Mesenchymal stem cell (in vitro differentiated cells and primary cell): ENCODE measurements around the gene DAW1.
A peak's percentile ranks its signal among the peaks of the same experiment; 100 is the strongest.

Source experiments
- DNase-seq: peaks from one replicate; pipeline ENCODE4 v3.0.0-alpha.2; 2013
- H2AFZ ChIP-seq: one replicate; pipeline ENCODE4 v1.6.1; 2013; ENCODE audit warnings: low read depth, mild to moderate bottlenecking, control low read depth, inconsistent platforms, low read length, moderate library complexity
- H2AK5ac ChIP-seq: 2 replicates; pipeline ENCODE4 v1.6.1; 2013; ENCODE audit warnings: low read length, moderate library complexity, mild to moderate bottlenecking, inconsistent platforms; ENCODE audit not compliant: severe bottlenecking
- H2BK120ac ChIP-seq: one replicate; pipeline ENCODE4 v1.6.1; 2013; ENCODE audit warnings: low read depth, mild to moderate bottlenecking, inconsistent platforms, low read length, moderate library complexity
- H2BK12ac ChIP-seq, 2 experiments: one replicate each; pipeline ENCODE4 v1.6.1; 2013; ENCODE audit warnings: inconsistent platforms in 2 of 2, low read length in 2 of 2, mild to moderate bottlenecking in 2 of 2, moderate library complexity in 2 of 2, control low read depth in 1 of 2
- H2BK15ac ChIP-seq: one replicate; pipeline ENCODE4 v1.6.1; 2013; ENCODE audit warnings: mild to moderate bottlenecking, low read depth, inconsistent platforms; ENCODE audit not compliant: poor library complexity, severe bottlenecking
- H2BK5ac ChIP-seq: 2 replicates; pipeline ENCODE4 v1.6.1; 2013; ENCODE audit warnings: low read depth, mild to moderate bottlenecking, low read length, control low read depth, inconsistent platforms; ENCODE audit not compliant: poor library complexity, severe bottlenecking
- H3K14ac ChIP-seq, 2 experiments: one replicate each; pipeline ENCODE4 v1.6.1; 2013; ENCODE audit warnings: inconsistent platforms in 2 of 2, low read length in 2 of 2, control low read depth in 1 of 2, mild to moderate bottlenecking in 1 of 2, moderate library complexity in 1 of 2
- H3K18ac ChIP-seq, 2 experiments: one replicate each; pipeline ENCODE4 v1.6.1; 2013; ENCODE audit warnings: inconsistent platforms in 2 of 2, low read length in 2 of 2, control low read depth in 1 of 2, low read depth in 1 of 2, mild to moderate bottlenecking in 1 of 2
- H3K23ac ChIP-seq, 2 experiments: one replicate each; pipeline ENCODE4 v1.6.1; 2013; ENCODE audit warnings: inconsistent platforms in 2 of 2, low read length in 2 of 2, mild to moderate bottlenecking in 2 of 2, moderate library complexity in 2 of 2, control low read depth in 1 of 2
- H3K27ac ChIP-seq: 2 replicates; pipeline ENCODE4 v1.5.1; 2013; ENCODE audit warnings: mild to moderate bottlenecking, moderate library complexity, low read length, control low read depth, inconsistent platforms; ENCODE audit not compliant: poor library complexity, severe bottlenecking
- H3K27me3 ChIP-seq, 2 experiments: 2 replicates each; pipeline versions ENCODE4 v1.6.1 to v1.7.0; 2013; ENCODE audit warnings: low read length in 2 of 2, mild to moderate bottlenecking in 2 of 2, moderate library complexity in 2 of 2, control low read depth in 1 of 2, inconsistent platforms in 1 of 2; ENCODE audit not compliant: control insufficient read depth in 1 of 2, insufficient read depth in 1 of 2
- H3K36me3 ChIP-seq, 2 experiments: 2 replicates each; pipeline versions ENCODE4 v1.6.1 to v1.7.0; 2013; ENCODE audit warnings: low read length in 2 of 2, control low read depth in 1 of 2, inconsistent platforms in 1 of 2, low read depth in 1 of 2, mild to moderate bottlenecking in 1 of 2; ENCODE audit not compliant: insufficient read depth in 2 of 2, control insufficient read depth in 1 of 2
- H3K4ac ChIP-seq, 2 experiments: one replicate each; pipeline ENCODE4 v1.6.1; 2013; ENCODE audit warnings: inconsistent platforms in 2 of 2, low read length in 2 of 2, mild to moderate bottlenecking in 2 of 2, moderate library complexity in 2 of 2, control low read depth in 1 of 2, low read depth in 1 of 2
- H3K4me1 ChIP-seq: 2 replicates; pipeline ENCODE4 v1.6.1; 2013; ENCODE audit warnings: low read depth, low read length, control low read depth; ENCODE audit not compliant: control insufficient read depth, insufficient read depth
- H3K4me2 ChIP-seq: 2 replicates; pipeline ENCODE4 v1.6.1; 2013; ENCODE audit warnings: low read length, mild to moderate bottlenecking, inconsistent platforms; ENCODE audit not compliant: poor library complexity, severe bottlenecking
- H3K4me3 ChIP-seq, 2 experiments: 2 replicates each; pipeline versions ENCODE4 v1.5.1 to v1.7.0; 2013; ENCODE audit warnings: low read length in 2 of 2, mild to moderate bottlenecking in 2 of 2, control low read depth in 1 of 2, low read depth in 1 of 2; ENCODE audit not compliant: insufficient read depth in 1 of 2
- H3K79me1 ChIP-seq: replicated peaks from 2 replicates; pipeline ENCODE4 v1.6.1; 2013; ENCODE audit warnings: mild to moderate bottlenecking, control low read depth, low read length, inconsistent platforms; ENCODE audit not compliant: poor library complexity, severe bottlenecking
- H3K9ac ChIP-seq: 2 replicates; pipeline ENCODE4 v1.7.0; 2013; ENCODE audit warnings: mild to moderate bottlenecking, low read length, moderate library complexity
- H3K9me3 ChIP-seq: 2 replicates; pipeline ENCODE4 v1.7.0; 2013; ENCODE audit warnings: mild to moderate bottlenecking, low read length; ENCODE audit not compliant: control insufficient read depth
- H4K8ac ChIP-seq: one replicate; pipeline ENCODE4 v1.6.1; 2013; ENCODE audit warnings: inconsistent platforms, mild to moderate bottlenecking, low read length, moderate library complexity
- H4K91ac ChIP-seq: one replicate; pipeline ENCODE4 v1.6.1; 2013; ENCODE audit warnings: mild to moderate bottlenecking, low read length, inconsistent platforms
- whole genome bisulfite sequencing: methylation state at CpG from one replicate; pipeline ENCODE4 v1.1.7; 2013; ENCODE audit warnings: mixed read lengths; 5-methylcytosine and 5-hydroxymethylcytosine counted together

Gene DAW1

GRCh38 chr2:227881866-227882517 lies 10.6 kb downstream of the DAW1 start:
- H3K9ac ChIP-seq = no peak overlapping the region
- peaks cover 6% of the 10 kb centered on the region for H3K4me1 ChIP-seq
- H2BK120ac ChIP-seq = no peak overlapping the region
- H3K27ac ChIP-seq = no peak overlapping the region
- no peak overlapping the region for H2BK5ac ChIP-seq
- H2BK15ac ChIP-seq = no peak overlapping the region
- H3K9me3 ChIP-seq = no peaks in the 10 kb centered on the region
- no peak overlapping the region for H4K8ac ChIP-seq
- H3K27me3 ChIP-seq = no peaks in the 10 kb centered on the region
- no peaks in the 10 kb centered on the region for H3K36me3 ChIP-seq
- H4K91ac ChIP-seq = no peak overlapping the region
- no peak overlapping the region for H3K23ac ChIP-seq
- H3K4me3 ChIP-seq = peak overlapping the region in 1 of 2 experiments; percentile 27
- no peak overlapping the region for H3K4me2 ChIP-seq
- H3K79me1 ChIP-seq = no peaks in the 10 kb centered on the region
- 88% methylated on average over 3 of the region's 4 CpGs for WGBS
- H3K14ac ChIP-seq = no peak overlapping the region
- no peak for DNase-seq
- no peak overlapping the region for H2AFZ ChIP-seq
- no peak overlapping the region for H2AK5ac ChIP-seq
- H3K4ac ChIP-seq = no peak overlapping the region
- no peak overlapping the region for H3K18ac ChIP-seq
- H2BK12ac ChIP-seq = no peak overlapping the region

- no peak overlapping the region for H3K9ac ChIP-seq
- H2AK5ac ChIP-seq = no peak overlapping the region
Measured at GRCh38 chr2:227884511-227884947, 13.1 kb downstream of the DAW1 start.

GRCh38 chr2:227886149-227886548 lies 14.7 kb downstream of the DAW1 start:
- WGBS = 85% methylated on average over 4 of the region's 4 CpGs
- Histone ChIP-seq H3K9me3 (no peaks in the 10 kb centered on the region), H2BK15ac (no peak overlapping the region), H2BK5ac (no peak overlapping the region), H4K91ac (no peak overlapping the region), H3K4me3 (no peak overlapping the region), H3K27ac (no peak overlapping the region), H3K36me3 (no peaks in the 10 kb centered on the region), H3K79me1 (no peaks in the 10 kb centered on the region), H3K27me3 (no peaks in the 10 kb centered on the region), H3K14ac (no peak overlapping the region), H2BK12ac (no peak overlapping the region), H3K23ac (no peak overlapping the region), H2BK120ac (no peak overlapping the region), H3K4me2 (no peak overlapping the region), H3K9ac (no peak overlapping the region), H2AFZ (no peak overlapping the region), H3K4me1 (peaks cover 4% of the 10 kb centered on the region), H3K4ac (no peak overlapping the region), H4K8ac (no peak overlapping the region), H2AK5ac (no peak overlapping the region), H3K18ac (no peak overlapping the region)
- no peak for DNase-seq

More at GRCh38 chr2:227884511-227884947, 13.1 kb downstream of the DAW1 start:
- peak overlapping the region in 1 of 2 experiments; percentile 37 for H3K4ac ChIP-seq
- peak overlapping the region in 1 of 2 experiments; percentile 63 for H2BK12ac ChIP-seq
- H3K36me3 ChIP-seq = no peaks in the 10 kb centered on the region
- peak overlapping the region in 1 of 2 experiments; percentile 93 for H3K14ac ChIP-seq
- H4K91ac ChIP-seq = peak overlapping the region; percentile 25
- no peak overlapping the region for H2BK120ac ChIP-seq
- WGBS = 16% methylated on average over 6 of the region's 6 CpGs
- no peak overlapping the region for H3K23ac ChIP-seq
- no peak overlapping the region for H3K18ac ChIP-seq
- H3K9me3 ChIP-seq = no peaks in the 10 kb centered on the region
- H3K4me3 ChIP-seq = peak overlapping the region in 1 of 2 experiments; percentile 30
- no peak overlapping the region for H2BK5ac ChIP-seq
- H3K79me1 ChIP-seq = no peaks in the 10 kb centered on the region
- no peak overlapping the region for H3K27ac ChIP-seq
- no peak overlapping the region for H2BK15ac ChIP-seq
- peaks cover 4% of the 10 kb centered on the region for H3K4me1 ChIP-seq
- peak; percentile 78 for DNase-seq
- no peaks in the 10 kb centered on the region for H3K27me3 ChIP-seq
- H4K8ac ChIP-seq = peak overlapping the region; percentile 95
- no peak overlapping the region for H3K4me2 ChIP-seq
- H2AFZ ChIP-seq = peak overlapping the region; percentile 61

- Histone ChIP-seq H3K4me1 (peaks cover 4% of the 10 kb centered on the region), H3K27me3 (no peaks in the 10 kb centered on the region), H4K91ac (no peak overlapping the region), H2BK15ac (no peak overlapping the region), H3K4me2 (no peak overlapping the region), H3K4ac (no peak overlapping the region), H2BK5ac (no peak overlapping the region), H3K18ac (no peak overlapping the region), H2AK5ac (no peak overlapping the region), H2AFZ (no peak overlapping the region), H2BK12ac (no peak overlapping the region), H3K9ac (no peak overlapping the region), H3K36me3 (no peaks in the 10 kb centered on the region), H3K27ac (no peak overlapping the region), H3K4me3 (no peak overlapping the region), H2BK120ac (no peak overlapping the region), H4K8ac (no peak overlapping the region), H3K79me1 (no peaks in the 10 kb centered on the region), H3K14ac (no peak overlapping the region), H3K23ac (no peak overlapping the region), H3K9me3 (no peaks in the 10 kb centered on the region)
- WGBS = 73% methylated on average over 5 of the region's 5 CpGs
- DNase-seq = no peak
Measured at GRCh38 chr2:227888289-227888688, 16.9 kb downstream of the DAW1 start.
